ENCODE measurements around the gene PCDHA6. TPM values are rescaled to one million over a fixed set of nuclear protein-coding genes. Genes with fewer than 3 reads are reported as not detected.

Gene PCDHA6
- total RNA-seq, 2 experiments from 2014 or later: not detected

- Mint-ChIP-seq H3K9me3 (peaks cover 11% of the 10 kb centered on the region), H3K36me3 (ENCODE audit: low read depth) (peaks cover 9% of the 10 kb centered on the region), H3K4me3 (no peak overlapping the region), H3K27ac (no peak overlapping the region), H3K4me1 (ENCODE audit: low read depth) (no peaks in the 10 kb centered on the region), H3K27me3 (ENCODE audit: low read depth) (peaks cover 49% of the 10 kb centered on the region)
- CTCF ChIA-PET: no interaction called here
- DNase-seq: no peak
- intact Hi-C loops (cut with micrococcal nuclease): no loop called here
Measured at GRCh38 chr5:140877262-140877581, 49.5 kb downstream of the PCDHA6 start.

Other genes starting within 250 kb of the PCDHA6 start
- gene CD14, start 194.8 kb upstream of the PCDHA6 start, total RNA-seq: under 1 TPM; 0.14 to 0.20 TPM
- gene TMCO6, start 188.5 kb upstream of the PCDHA6 start, total RNA-seq: 10 to 100 TPM; 29.0 to 29.5 TPM
- 10 to 100 TPM; 71.4 to 76.4 TPM for gene NDUFA2, start 180.3 kb upstream of the PCDHA6 start, total RNA-seq
- gene IK, start 180.1 kb upstream of the PCDHA6 start, total RNA-seq: 10 to 100 TPM; 82.9 to 93.1 TPM
- gene WDR55, start 163.1 kb upstream of the PCDHA6 start, total RNA-seq: 10 to 100 TPM; 18.9 to 19.8 TPM
- gene DND1, start 154.4 kb upstream of the PCDHA6 start, total RNA-seq: 1 to 10 TPM; 1.7 to 1.9 TPM
- gene HARS1, start 136.6 kb upstream of the PCDHA6 start, total RNA-seq: 10 to 100 TPM; 69.0 to 74.8 TPM
- gene HARS2, start 136.5 kb upstream of the PCDHA6 start, total RNA-seq: 10 to 100 TPM; 27.4 to 29.3 TPM
- gene ZMAT2, start 127.5 kb upstream of the PCDHA6 start, total RNA-seq: 10 to 100 TPM; 52.9 to 58.8 TPM
- not detected for gene PCDHA1, start 41.8 kb upstream of the PCDHA6 start, total RNA-seq
- not detected for gene PCDHA2, start 33.1 kb upstream of the PCDHA6 start, total RNA-seq
- gene PCDHA3, start 26.9 kb upstream of the PCDHA6 start, total RNA-seq: not detected
- gene PCDHA4, start 20.9 kb upstream of the PCDHA6 start, total RNA-seq: not detected
- not detected for gene PCDHA5, start 6.3 kb upstream of the PCDHA6 start, total RNA-seq
- not detected for gene PCDHA7, start 6.3 kb downstream of the PCDHA6 start, total RNA-seq
- gene PCDHA8, start 13.2 kb downstream of the PCDHA6 start, total RNA-seq: not detected
- not detected for gene PCDHA9, start 20.4 kb downstream of the PCDHA6 start, total RNA-seq
- not detected for gene PCDHA10, start 27.9 kb downstream of the PCDHA6 start, total RNA-seq
- gene PCDHA11, start 41.0 kb downstream of the PCDHA6 start, total RNA-seq: not detected
- gene PCDHA12, start 47.3 kb downstream of the PCDHA6 start, total RNA-seq: not detected
- gene PCDHA13, start 54.2 kb downstream of the PCDHA6 start, total RNA-seq: not detected
- not detected for gene PCDHAC1, start 98.3 kb downstream of the PCDHA6 start, total RNA-seq
- not detected for gene PCDHAC2, start 138.5 kb downstream of the PCDHA6 start, total RNA-seq
- gene PCDHB1, start 223.4 kb downstream of the PCDHA6 start, total RNA-seq: not detected

Data from activated naive CD4-positive, alpha-beta T cell treated with anti-CD3 and anti-CD28 coated beads for 36 hours (primary cell).